Measurements from ENCODE around the gene CIDEC. TPM values are rescaled to one million over a fixed set of nuclear protein-coding genes. Genes with fewer than 3 reads are reported as not detected.

CIDEC gene
- total RNA-seq, 1 donor from 2014 or later, result 0.36 TPM

DNA sequence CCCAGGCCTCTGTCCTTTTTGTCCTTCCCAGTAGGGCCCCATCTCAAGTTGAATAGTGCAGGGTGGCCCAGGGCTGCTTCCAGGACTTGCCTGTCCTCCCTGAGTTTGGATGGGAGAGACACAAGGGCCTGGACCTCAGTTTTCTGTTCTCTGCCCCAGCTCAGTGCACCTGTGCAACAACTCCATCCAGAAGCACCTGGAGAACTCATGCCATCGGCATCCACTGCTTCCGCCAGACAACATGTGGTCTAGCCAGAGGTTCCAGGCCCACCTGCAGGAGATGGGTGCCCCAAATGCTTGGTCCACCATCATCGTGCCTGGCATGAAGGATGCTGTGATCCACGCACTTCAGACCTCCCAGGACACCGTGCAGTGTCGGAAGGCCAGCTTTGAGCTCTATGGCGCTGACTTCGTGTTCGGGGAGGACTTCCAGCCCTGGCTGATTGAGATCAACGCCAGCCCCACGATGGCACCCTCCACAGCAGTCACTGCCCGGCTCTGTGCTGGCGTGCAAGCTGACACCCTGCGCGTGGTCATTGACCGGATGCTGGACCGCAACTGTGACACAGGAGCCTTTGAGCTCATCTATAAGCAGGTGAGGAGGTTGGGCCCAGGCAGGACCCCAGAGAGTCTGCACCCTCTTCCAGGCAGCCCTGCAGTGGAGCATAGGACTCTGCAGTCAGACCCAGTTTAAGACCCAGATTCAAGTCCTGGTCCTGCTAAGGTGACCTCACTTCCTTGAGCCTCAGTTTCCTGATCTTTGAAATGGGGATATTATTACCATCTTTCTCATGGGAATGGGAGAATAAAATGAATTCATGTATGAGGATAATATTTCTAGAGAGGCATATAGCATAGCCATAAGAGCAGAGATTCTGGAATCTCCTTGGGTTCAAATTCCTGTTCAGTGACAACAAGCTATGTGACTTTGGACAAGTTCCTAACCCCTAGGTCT is 51.0 kb downstream of the CIDEC start:
- no peaks in the 10 kb centered on the region for H3K9me3 ChIP-seq (replicated peaks)
- TF ChIP-seq, protein P1, sequence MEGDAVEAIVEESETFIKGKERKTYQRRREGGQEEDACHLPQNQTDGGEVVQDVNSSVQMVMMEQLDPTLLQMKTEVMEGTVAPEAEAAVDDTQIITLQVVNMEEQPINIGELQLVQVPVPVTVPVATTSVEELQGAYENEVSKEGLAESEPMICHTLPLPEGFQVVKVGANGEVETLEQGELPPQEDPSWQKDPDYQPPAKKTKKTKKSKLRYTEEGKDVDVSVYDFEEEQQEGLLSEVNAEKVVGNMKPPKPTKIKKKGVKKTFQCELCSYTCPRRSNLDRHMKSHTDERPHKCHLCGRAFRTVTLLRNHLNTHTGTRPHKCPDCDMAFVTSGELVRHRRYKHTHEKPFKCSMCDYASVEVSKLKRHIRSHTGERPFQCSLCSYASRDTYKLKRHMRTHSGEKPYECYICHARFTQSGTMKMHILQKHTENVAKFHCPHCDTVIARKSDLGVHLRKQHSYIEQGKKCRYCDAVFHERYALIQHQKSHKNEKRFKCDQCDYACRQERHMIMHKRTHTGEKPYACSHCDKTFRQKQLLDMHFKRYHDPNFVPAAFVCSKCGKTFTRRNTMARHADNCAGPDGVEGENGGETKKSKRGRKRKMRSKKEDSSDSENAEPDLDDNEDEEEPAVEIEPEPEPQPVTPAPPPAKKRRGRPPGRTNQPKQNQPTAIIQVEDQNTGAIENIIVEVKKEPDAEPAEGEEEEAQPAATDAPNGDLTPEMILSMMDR (IDR thresholded peaks at IDR 0.05; ENCODE audit: borderline replicate concordance), result no peak
- DNase-seq, result no peak
- no peak overlapping the region for H3K27ac ChIP-seq (replicated peaks)
- no peaks in the 10 kb centered on the region for H3K4me1 ChIP-seq
- no peaks in the 10 kb centered on the region for H3K27me3 ChIP-seq (ENCODE audit: low read depth)
- intact Hi-C loops (cut with micrococcal nuclease), result no loop called here
- no peak overlapping the region for H3K4me3 ChIP-seq
- peaks cover 39% of the 10 kb centered on the region for H3K36me3 ChIP-seq

- Histone ChIP-seq H3K4me3 (no peak overlapping the region), H3K27me3 (ENCODE audit: low read depth) (no peaks in the 10 kb centered on the region), H3K9me3 (replicated peaks) (no peaks in the 10 kb centered on the region), H3K4me1 (no peaks in the 10 kb centered on the region), H3K27ac (replicated peaks) (no peak overlapping the region), H3K36me3 (peaks cover 23% of the 10 kb centered on the region)
- intact Hi-C loops (cut with micrococcal nuclease), result no loop called here
- TF ChIP-seq, protein P1 (IDR thresholded peaks at IDR 0.05; ENCODE audit: borderline replicate concordance), result no peak
- DNase-seq, result no peak
Measured at GRCh38 chr3:9826815-9827573, 53.1 kb downstream of the CIDEC start.

DNA sequence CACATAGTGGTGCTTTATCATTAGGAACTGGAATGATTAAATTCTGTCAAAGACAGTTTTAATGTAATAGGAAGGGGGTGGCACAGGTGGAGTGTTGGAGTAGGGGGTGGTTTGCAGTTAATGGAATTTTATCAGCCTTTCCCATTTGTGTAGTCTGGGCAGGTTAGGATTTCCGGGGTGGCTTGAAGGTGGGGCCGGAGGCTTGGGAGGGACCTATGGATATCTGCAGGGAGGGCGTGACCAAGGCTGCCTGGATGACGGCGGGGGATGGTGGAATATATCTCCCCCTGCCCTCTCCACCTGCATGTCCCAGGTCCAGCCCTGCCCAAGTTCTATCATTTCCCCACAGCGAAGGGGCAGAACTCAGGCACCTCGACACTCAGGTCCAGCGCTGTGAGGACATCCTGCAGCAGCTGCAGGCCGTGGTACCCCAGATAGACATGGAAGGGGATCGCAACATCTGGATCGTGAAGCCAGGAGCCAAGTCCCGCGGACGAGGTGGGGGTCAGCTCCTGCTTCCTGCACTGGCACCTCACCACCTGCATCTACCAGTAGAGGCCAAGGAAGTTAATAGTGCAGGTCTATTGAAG is 54.5 kb downstream of the CIDEC start:
- no peaks in the 10 kb centered on the region for H3K4me1 ChIP-seq
- H3K4me3 ChIP-seq, result no peak overlapping the region
- no peaks in the 10 kb centered on the region for H3K9me3 ChIP-seq (replicated peaks)
- H3K36me3 ChIP-seq, result peaks cover 18% of the 10 kb centered on the region
- no peak for DNase-seq
- TF ChIP-seq, protein P1 (IDR thresholded peaks at IDR 0.05; ENCODE audit: borderline replicate concordance), result no peak
- intact Hi-C loops (cut with micrococcal nuclease), result no loop called here
- no peaks in the 10 kb centered on the region for H3K27me3 ChIP-seq (ENCODE audit: low read depth)
- H3K27ac ChIP-seq (replicated peaks), result no peak overlapping the region

DNA sequence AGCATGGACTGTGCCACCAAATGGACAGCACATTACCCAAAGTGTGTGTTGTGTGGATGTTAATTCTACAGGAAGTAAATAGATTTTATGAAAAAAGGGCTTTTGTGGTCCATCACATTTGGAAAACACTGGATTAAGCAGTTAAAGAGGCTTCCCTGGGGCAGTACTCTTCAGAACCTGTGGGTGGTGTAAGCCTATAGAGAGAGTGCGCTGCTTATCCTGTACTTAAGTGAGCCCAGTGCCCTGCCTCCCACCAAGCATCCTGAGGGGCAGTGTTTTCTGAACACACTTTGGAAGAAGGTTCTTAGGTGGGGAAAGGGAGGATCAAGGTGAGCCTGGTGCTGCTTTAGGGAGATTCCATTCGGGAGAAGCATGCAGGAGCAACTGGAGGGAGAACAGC is 59.1 kb downstream of the CIDEC start:
- Histone ChIP-seq H3K4me1 (no peaks in the 10 kb centered on the region), H3K36me3 (peaks cover 8% of the 10 kb centered on the region), H3K4me3 (no peak overlapping the region), H3K9me3 (replicated peaks) (no peaks in the 10 kb centered on the region), H3K27ac (replicated peaks) (no peak overlapping the region), H3K27me3 (ENCODE audit: low read depth) (no peaks in the 10 kb centered on the region)
- intact Hi-C loops (cut with micrococcal nuclease), result no loop called here
- DNase-seq, result no peak
- TF ChIP-seq, protein P1 (IDR thresholded peaks at IDR 0.05; ENCODE audit: borderline replicate concordance), result peak; percentile 18

GRCh38 chr3:9820543-9820942 is 59.5 kb downstream of the CIDEC start:
- no peak for DNase-seq
- intact Hi-C loops (cut with micrococcal nuclease), result no loop called here
- Histone ChIP-seq H3K27ac (replicated peaks) (no peak overlapping the region), H3K4me1 (no peaks in the 10 kb centered on the region), H3K36me3 (peaks cover 8% of the 10 kb centered on the region), H3K27me3 (ENCODE audit: low read depth) (no peaks in the 10 kb centered on the region), H3K9me3 (replicated peaks) (no peaks in the 10 kb centered on the region), H3K4me3 (no peak overlapping the region)
- TF ChIP-seq, protein P1 (IDR thresholded peaks at IDR 0.05; ENCODE audit: borderline replicate concordance), result no peak

Data from left ventricle myocardium inferior (tissue), 1 donor.